Natural killer cell (primary cell): ENCODE data around the gene TCEAL7. TPM values are rescaled to one million over a fixed set of nuclear protein-coding genes. Genes with fewer than 3 reads are reported as not detected.

ENCODE experiments used
- ATAC-seq, 3 donors: fragments of 150-1000 bp in 2 of 3; fragments of 200-7000 bp in 1 of 3; cut with Tn5 transposase; 1 replicate in 1 of 3; 2 replicates in 2 of 3; pipeline ENCODE4 v1.10.0; 2021; ENCODE audit warnings: mild to moderate bottlenecking in 2 of 3, moderate library complexity in 2 of 3
- DNase-seq, 2 donors: peaks; one replicate each; pipeline versions ENCODE4 v3.0.0 to v3.0.0-alpha.2; 2013 to 2021; ENCODE audit warnings: mixed read lengths in 1 of 2
- H3K27ac ChIP-seq: one replicate; pipeline ENCODE4 v1.5.1; 2013; ENCODE audit warnings: mild to moderate bottlenecking, low read length
- H3K27me3 ChIP-seq: one replicate; pipeline ENCODE4 v1.6.1; 2013; ENCODE audit warnings: low read length; ENCODE audit not compliant: control insufficient read depth, insufficient read depth
- H3K36me3 ChIP-seq: one replicate; pipeline ENCODE4 v1.6.1; 2013; ENCODE audit warnings: low read length; ENCODE audit not compliant: control insufficient read depth, insufficient read depth
- H3K4me1 ChIP-seq: one replicate; pipeline ENCODE4 v1.6.1; 2013; ENCODE audit warnings: low read length; ENCODE audit not compliant: control insufficient read depth, insufficient read depth
- H3K4me3 ChIP-seq: one replicate; pipeline ENCODE4 v1.5.1; 2013; ENCODE audit warnings: low read length
- H3K9me3 ChIP-seq: one replicate; pipeline ENCODE4 v1.6.1; 2013; ENCODE audit warnings: low read length; ENCODE audit not compliant: control insufficient read depth, insufficient read depth
- H3K27ac Mint-ChIP-seq, 2 donors: one replicate each; pipeline ENCODE4 v1.8.0; 2022; ENCODE audit warnings: mild to moderate bottlenecking in 2 of 2, mixed read lengths in 2 of 2, moderate library complexity in 1 of 2
- H3K27me3 Mint-ChIP-seq, 2 donors: one replicate each; pipeline ENCODE4 v1.8.0; 2022; ENCODE audit warnings: low read depth in 2 of 2, mixed read lengths in 2 of 2
- H3K36me3 Mint-ChIP-seq: one replicate; pipeline ENCODE4 v1.8.0; 2022; ENCODE audit warnings: mixed read lengths
- H3K4me1 Mint-ChIP-seq, 2 donors: one replicate each; pipeline ENCODE4 v1.8.0; 2022; ENCODE audit warnings: mixed read lengths in 2 of 2
- H3K4me3 Mint-ChIP-seq: one replicate; pipeline ENCODE4 v1.8.0; 2022; ENCODE audit warnings: mild to moderate bottlenecking, moderate library complexity, mixed read lengths
- H3K9me3 Mint-ChIP-seq, 2 donors: one replicate each; pipeline ENCODE4 v1.8.0; 2022; ENCODE audit warnings: mixed read lengths in 2 of 2
- WGBS: methylation state at CpG from one replicate; pipeline ENCODE4 v1.1.7; 2013; ENCODE audit warnings: missing lambda C conversion rate; ENCODE audit not compliant: insufficient coverage; 5-methylcytosine and 5-hydroxymethylcytosine counted together
- intact Hi-C: fragments of 100-400 bp; cut with micrococcal nuclease; formaldehyde crosslinking; loops from one replicate; pipeline ENCODE4 v1.14.2; 2022
- total RNA-seq, 4 donors: library from RNA; stranded (reverse); fragments of 120-200 nt in 1 of 4; gene quantifications; one replicate each; pipeline versions ENCODE4 v1.2.3 to v1.2.4, GENCODE V29; 2013 to 2022
- TF ChIP-seq, protein P1 (sequence below): fragments of 200-600 bp; IDR thresholded peaks from one replicate; pipeline ENCODE4 v1.8.0; 2022; ENCODE audit warnings: antibody characterized with exemption

TCEAL7 gene
- total RNA-seq, 3 donors from 2014 or later (not counting 1 experiment from before 2014, with no cell fraction given), result not detected

- TF ChIP-seq, protein P1, sequence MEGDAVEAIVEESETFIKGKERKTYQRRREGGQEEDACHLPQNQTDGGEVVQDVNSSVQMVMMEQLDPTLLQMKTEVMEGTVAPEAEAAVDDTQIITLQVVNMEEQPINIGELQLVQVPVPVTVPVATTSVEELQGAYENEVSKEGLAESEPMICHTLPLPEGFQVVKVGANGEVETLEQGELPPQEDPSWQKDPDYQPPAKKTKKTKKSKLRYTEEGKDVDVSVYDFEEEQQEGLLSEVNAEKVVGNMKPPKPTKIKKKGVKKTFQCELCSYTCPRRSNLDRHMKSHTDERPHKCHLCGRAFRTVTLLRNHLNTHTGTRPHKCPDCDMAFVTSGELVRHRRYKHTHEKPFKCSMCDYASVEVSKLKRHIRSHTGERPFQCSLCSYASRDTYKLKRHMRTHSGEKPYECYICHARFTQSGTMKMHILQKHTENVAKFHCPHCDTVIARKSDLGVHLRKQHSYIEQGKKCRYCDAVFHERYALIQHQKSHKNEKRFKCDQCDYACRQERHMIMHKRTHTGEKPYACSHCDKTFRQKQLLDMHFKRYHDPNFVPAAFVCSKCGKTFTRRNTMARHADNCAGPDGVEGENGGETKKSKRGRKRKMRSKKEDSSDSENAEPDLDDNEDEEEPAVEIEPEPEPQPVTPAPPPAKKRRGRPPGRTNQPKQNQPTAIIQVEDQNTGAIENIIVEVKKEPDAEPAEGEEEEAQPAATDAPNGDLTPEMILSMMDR, result no peak
- peak overlapping the region; percentile 50 for H3K4me3 ChIP-seq
- Mint-ChIP-seq H3K4me3 (peak overlapping the region; percentile 64), H3K27me3 (peaks cover 0 to 12% of the 10 kb centered on the region in 2 donors), H3K36me3 (no peaks in the 10 kb centered on the region), H3K27ac (no peak overlapping the region), H3K4me1 (peaks cover 0 to 5% of the 10 kb centered on the region in 2 donors), H3K9me3 (no peaks in the 10 kb centered on the region)
- DNase-seq, result peak in 1 of 2 donors; percentile 10
- no peaks in the 10 kb centered on the region for H3K9me3 ChIP-seq
- H3K27ac ChIP-seq, result no peak overlapping the region
- no peaks in the 10 kb centered on the region for H3K36me3 ChIP-seq
- intact Hi-C loops, result loop anchor here (10.0 kb wide), 1 partner anchor 95 kb away; the partner anchor contains the start of gene BEX4
- peaks cover 7% of the 10 kb centered on the region for H3K4me1 ChIP-seq
- ATAC-seq, result peak in 1 of 3 donors; percentile 18
- 18% methylated on average over 23 of the region's 32 CpGs for WGBS
- no peaks in the 10 kb centered on the region for H3K27me3 ChIP-seq
Observed at GRCh38 chrX:103309860-103310554, 20.0 kb upstream of the TCEAL7 start.

GRCh38 chrX:103310555-103311398 is 19.3 kb upstream of the TCEAL7 start, which contains the start of gene BEX2:
Gene BEX2, minus strand, starts transcription at chrX:103310990. Its CDS starts 1,014 bp downstream, at chrX:103309976.
- TF ChIP-seq, protein P1, result no peak
- peak; percentile 78 to 90 for DNase-seq
- Mint-ChIP-seq H3K27me3 (peaks cover 0 to 8% of the 10 kb centered on the region in 2 donors), H3K36me3 (no peaks in the 10 kb centered on the region), H3K4me1 (peaks cover 0 to 5% of the 10 kb centered on the region in 2 donors), H3K9me3 (no peaks in the 10 kb centered on the region), H3K4me3 (peak within 1 kb of the TSS; percentile 82), H3K27ac (peak within 1 kb of the TSS in 1 of 2 donors; percentile 84)
- H3K36me3 ChIP-seq, result no peaks in the 10 kb centered on the region
- H3K4me3 ChIP-seq, result peak within 1 kb of the TSS; percentile 50
- no peaks in the 10 kb centered on the region for H3K27me3 ChIP-seq
- intact Hi-C loops, result loop anchor here (10.0 kb wide), 1 partner anchor 96 kb away; the partner anchor contains the start of gene BEX4
- no peaks in the 10 kb centered on the region for H3K9me3 ChIP-seq
- H3K27ac ChIP-seq, result peak within 1 kb of the TSS; percentile 53
- peak; percentile 98 to 99 (median 99) for ATAC-seq
- 2% methylated on average over 51 of the region's 52 CpGs for WGBS
- peaks cover 7% of the 10 kb centered on the region for H3K4me1 ChIP-seq

DNA sequence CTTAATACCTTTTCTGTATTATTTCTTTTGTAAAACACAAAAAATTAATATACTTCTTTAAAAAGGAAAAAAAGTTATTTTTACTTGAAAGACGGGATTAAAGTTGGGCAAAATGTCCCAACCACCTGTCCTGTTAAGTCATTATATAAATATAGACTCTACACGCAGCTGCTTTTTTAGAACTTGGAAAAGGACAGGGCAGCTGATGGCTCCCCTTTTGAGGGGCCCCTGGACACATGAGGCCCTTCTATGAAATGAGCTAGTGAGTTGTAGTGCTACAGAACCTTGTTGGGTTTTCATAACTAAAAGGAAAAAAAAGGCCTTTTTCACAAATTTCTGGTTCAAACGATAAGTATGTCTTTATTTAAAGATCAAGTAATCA is 18.6 kb upstream of the TCEAL7 start:
- Mint-ChIP-seq H3K36me3 (no peaks in the 10 kb centered on the region), H3K4me1 (peaks cover 0 to 5% of the 10 kb centered on the region in 2 donors), H3K9me3 (no peaks in the 10 kb centered on the region), H3K4me3 (peak overlapping the region; percentile 82), H3K27ac (peak overlapping the region in 1 of 2 donors; percentile 84), H3K27me3 (peaks cover 0 to 8% of the 10 kb centered on the region in 2 donors)
- DNase-seq, result no peak
- H3K27ac ChIP-seq, result no peak overlapping the region
- H3K4me3 ChIP-seq, result no peak overlapping the region
- intact Hi-C loops, result loop anchor here (10.0 kb wide), 1 partner anchor 97 kb away; the partner anchor contains the start of gene BEX4
- TF ChIP-seq, protein P1, result no peak
- peaks cover 7% of the 10 kb centered on the region for H3K4me1 ChIP-seq
- no peaks in the 10 kb centered on the region for H3K9me3 ChIP-seq
- no CpG with 5 or more reads among the region's 3 CpGs for WGBS
- H3K36me3 ChIP-seq, result no peaks in the 10 kb centered on the region
- no peak for ATAC-seq
- H3K27me3 ChIP-seq, result no peaks in the 10 kb centered on the region
